IPS-11a (cell line): Measurements from ENCODE around the gene CIITA.

Source experiments
- H3K4me3 ChIP-seq: one replicate; pipeline ENCODE4 v1.5.1; 2013; ENCODE audit warnings: low read depth, low read length, control low read depth

Gene CIITA

DNA sequence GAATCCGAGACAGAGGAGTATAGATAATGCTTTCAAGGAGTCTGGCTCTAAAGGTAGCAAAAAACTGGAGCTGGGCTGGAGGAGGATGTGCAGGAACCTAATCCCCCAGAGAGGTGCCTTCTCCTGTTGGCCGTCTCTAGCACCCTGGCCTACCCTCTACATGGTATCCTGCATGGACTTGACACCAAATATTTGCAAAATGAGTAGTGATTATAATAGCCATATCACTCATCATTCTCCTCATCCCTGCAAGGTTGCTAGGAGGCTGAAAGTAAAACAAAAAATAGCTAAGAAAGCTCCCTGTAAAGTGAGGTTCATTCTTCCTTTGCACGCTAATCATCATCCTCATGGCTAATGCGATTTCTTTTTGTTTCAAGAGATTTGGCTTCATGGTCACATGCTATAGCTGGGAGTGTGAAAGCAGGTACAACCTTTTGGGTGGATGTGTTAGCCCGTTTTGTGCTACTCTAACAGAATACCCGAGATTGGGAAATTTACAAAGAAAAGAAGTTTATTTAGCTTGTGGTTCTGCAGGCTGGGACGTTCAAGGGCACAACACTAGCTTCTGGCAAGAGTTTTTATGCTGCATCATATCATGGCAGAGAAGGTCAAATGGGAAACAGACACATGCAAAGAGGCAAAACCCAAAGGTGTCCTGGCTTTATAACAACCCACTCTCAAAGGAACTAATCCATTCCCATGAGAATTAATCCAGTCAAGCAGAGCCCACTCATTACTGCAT is 27.1 kb upstream of the CIITA start:
- H3K4me3 ChIP-seq, result no peak overlapping the region

DNA sequence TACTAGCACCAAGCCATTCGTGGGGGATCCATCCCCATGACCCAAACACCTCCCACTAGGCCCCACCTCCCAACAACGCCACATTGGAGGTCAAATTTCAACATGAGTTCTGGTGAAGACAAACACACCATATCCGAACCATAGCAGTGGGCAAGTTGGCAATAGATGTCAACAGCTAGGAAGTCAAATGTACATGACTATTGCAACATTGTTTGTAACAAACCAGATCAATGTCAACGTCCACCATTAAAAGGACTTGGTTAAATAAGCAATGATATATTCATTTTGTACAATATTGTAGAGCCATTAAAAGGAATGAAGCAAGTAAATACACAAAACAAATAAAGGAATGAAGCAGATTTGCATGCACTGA is 26.5 kb upstream of the CIITA start:
- no peak overlapping the region for H3K4me3 ChIP-seq

DNA sequence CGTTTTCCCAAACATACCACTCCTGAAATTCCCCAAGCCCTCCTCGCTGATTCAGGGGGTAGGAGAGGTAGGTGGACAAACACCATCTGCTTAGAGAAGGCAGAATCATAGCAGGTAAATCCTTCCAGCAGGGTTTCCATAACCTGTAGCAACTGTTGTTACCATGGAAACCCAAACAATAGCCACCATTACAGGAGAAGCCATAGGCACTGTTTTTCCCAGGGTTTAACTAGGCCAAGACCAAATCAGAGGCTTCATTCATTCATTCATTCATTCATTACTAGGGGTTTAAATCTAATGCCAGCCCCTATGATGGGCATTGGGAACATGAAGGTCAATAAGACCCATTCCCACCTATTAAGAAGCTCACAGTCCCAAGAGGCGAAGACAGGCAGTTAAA is 25.5 kb upstream of the CIITA start:
- H3K4me3 ChIP-seq, result no peak overlapping the region

DNA sequence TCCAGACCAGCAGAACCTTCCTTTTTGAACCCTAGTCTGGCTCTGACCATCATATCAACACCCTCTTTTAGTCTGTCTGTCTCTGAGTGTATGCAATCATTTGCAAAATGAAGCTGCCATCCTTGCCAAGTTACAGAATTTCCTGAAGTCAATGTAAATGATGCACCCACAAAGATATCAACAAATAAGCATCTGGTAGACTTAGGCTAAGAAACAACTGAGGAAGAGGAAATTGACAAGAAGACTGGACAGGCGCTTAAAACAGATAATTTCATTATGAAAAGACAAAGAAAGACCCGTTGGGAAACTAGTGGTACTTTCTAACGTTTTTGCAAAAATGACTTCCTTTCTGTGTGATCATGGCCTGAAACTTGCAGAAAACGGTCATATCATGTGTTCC is 24.7 kb upstream of the CIITA start:
- H3K4me3 ChIP-seq, result no peak overlapping the region

DNA sequence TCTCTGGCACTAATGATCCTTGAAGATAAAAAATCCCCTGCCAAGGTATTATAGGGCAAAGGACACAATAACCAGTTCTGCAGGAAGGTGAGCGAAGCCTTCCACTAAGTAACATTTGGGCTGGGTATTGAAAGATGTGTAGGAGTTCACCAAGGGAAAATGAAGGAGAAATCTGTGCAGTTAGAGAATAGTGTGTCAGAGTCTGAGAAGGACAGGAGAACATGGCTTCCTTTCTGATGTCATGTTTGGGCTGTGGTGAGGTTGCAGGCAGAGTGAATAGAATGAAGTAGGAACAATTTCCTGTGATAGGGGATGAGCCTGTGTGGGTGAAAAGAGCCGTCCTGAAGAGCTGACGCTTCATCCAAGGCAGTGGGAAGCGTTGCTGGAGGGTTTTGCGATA is 24.1 kb upstream of the CIITA start:
- no peak overlapping the region for H3K4me3 ChIP-seq

DNA sequence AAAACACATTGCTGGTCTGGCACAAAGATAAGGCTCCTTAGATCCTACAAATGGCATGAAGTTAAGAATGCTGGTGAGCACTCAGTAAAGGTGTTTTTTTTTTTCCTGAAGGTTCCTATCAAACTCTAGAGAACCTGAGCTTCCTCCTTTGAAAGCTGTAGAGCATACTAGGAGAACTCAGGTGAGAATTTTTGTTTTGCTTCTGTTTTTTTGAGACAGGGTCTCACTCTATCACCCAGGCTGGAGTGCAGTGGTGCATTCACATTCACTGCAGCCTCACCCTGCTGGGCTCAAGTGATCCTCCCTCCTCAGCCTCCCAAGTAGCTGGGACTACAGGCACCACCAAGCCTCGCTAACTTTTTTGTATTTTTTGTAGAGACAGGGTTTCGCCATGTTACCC is 21.0 kb upstream of the CIITA start:
- H3K4me3 ChIP-seq, result no peak overlapping the region

DNA sequence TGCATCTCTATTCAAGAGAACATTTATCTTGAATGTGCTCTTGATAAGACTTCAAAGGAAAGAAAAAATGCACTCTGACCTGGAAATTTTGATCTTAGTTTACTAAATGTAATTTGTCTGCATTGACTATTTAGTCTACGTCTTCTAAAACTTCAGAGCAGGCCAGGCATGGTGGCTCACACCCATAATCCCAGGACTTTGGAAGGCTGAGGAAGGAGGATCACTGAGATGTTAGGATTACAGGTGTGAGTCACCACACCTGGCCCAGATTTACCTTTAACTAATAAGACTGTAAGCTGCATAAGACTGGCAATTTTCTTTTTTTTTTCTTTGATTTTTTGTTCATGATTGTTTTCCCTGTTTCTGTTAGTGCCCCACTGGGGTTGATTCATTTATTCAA is 18.8 kb upstream of the CIITA start:
- no peak overlapping the region for H3K4me3 ChIP-seq

DNA sequence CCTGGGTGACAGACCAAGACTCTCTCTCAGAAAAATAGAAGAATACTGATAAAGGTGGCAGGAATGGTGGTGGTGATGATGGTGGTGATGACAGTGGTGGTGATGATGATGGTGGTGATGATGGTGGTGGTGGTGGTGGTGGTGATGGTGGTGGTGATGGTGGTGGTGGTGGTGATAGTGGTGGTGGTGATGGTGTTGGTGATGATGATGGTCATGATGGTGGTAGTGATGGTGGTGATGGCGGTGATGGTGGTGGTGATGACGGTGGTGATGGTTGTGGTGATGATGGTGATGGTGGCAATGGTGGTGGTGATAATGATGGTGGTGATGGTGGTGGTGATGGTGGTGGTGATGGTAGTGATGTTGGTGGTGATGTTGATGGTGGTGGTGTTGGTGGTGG is 18.0 kb upstream of the CIITA start:
- H3K4me3 ChIP-seq, result no peak overlapping the region

DNA sequence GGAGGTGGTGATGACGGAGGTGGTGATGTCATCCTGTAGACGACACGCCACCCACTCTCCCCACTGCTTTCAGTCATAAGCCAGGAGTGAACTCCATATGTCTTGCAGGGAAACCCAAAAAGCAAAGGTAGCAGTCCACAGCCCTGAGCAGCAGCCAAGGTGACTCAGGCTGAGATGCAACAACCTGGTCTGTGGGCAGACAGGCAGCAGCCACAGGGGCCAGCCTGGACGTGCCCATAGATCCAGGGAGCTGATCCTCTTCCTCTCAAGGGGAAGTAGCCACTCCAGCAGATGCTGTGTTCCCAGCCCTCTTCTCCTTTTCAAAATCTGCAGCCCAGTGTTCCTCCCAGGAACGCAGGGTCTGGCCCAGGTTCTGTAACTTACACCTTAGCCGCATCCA is 17.3 kb upstream of the CIITA start:
- no peak overlapping the region for H3K4me3 ChIP-seq

DNA sequence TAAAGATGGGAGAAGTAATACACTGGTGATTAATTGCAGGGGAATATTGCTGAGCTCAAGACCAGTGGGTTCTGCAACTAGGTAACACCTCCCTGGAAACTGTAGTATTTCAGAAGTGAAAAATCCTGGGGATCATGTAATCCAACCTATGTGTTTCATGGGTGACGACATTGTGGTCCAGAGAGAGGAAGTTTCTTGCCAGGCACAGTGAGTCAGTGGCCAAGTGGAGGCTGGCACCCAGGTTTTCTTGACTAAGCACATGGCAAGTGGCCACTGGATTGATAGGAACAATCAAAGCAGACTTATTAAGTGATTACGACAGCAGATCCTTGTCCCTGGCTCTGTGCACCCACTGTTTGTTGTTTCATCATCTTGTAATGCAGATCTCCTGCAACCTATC is 14.6 kb upstream of the CIITA start:
- no peak overlapping the region for H3K4me3 ChIP-seq

DNA sequence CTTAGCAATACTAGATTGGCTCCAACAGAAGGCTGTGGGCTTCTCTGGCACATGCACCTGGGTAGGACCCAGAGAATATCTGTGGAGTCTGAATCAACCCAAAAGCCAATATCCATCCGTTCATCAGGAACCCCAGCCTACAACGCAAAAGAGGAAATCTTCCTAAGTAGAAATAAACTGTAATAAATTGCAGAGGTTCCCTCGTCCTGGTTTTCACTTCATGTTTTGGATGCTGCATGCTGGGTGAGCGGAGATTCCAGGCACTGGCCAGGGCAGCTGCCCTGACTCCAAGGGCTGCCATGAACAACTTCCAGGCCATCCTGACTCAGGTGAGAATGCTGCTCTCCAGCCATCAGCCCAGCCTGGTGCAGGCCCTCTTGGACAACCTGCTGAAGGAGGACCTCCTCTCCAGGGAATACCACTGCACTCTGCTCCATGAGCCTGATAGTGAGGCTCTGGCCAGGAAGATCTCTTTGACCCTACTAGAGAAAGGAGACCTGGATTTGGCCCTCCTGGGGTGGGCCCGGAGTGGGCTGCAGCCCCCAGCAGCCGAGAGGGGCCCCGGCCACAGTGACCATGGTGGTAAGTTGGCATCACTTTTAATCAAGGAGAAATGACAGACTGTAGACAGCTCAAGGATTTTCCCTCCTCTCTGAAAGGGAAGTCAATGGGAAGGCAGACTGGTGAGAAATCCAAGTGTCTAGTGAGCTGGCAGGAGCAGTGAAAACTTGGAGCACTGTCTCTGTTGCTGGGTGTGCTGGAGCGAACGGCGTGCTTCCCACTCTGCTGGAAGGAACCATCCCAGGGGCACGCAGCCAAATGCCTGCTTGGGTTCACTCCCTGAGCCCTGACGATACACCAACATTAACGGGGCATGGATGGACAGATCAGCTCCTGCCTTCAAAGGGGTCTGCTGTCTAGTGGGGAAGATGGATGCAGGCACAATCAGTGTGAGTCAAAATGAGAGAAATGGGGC is 10.7 kb upstream of the CIITA start:
- H3K4me3 ChIP-seq, result no peak overlapping the region

DNA sequence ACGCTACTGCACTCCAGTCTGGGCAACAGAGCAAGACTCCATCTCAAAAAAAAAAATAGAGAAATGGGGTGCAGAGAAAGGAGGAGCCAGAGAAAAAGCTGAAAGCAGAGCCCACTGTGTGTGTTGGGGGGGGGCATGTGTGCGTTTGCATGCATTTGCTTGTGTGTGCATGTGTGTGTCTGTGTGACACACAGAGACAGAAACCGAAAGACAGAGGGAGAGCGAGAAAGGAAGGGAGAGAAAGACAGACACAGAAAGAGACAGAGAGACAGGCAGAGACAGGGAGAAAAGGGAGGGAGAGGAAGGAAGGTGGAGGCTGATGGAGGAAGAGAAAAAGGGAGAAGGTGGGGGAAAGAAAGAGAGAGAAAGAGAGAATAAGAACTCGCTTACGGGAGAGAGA is 9.8 kb upstream of the CIITA start:
- no peak overlapping the region for H3K4me3 ChIP-seq

DNA sequence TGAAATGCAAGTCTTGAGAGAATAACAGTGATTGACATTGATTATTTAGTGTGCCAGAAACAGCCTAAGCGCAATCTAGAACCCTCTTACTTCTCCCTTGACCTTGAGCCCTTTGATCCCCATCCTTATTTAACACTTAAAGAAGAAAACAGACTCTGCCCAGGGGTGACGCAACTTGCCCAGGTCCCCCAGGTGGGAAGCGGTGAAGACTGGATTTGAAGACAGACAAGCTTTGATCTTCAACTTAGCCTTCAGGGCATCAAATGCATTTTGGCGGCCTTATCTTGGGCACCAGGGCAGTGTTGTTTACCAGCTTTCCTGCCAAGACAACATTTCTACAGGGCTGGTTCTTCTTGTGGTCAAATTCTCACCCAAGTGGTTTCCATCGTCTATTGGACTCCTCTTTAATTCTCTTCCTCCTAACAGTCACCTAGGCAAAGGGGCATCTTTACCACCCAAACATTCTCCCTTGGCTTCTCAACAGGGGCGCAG is 8.9 kb upstream of the CIITA start:
- no peak overlapping the region for H3K4me3 ChIP-seq

DNA sequence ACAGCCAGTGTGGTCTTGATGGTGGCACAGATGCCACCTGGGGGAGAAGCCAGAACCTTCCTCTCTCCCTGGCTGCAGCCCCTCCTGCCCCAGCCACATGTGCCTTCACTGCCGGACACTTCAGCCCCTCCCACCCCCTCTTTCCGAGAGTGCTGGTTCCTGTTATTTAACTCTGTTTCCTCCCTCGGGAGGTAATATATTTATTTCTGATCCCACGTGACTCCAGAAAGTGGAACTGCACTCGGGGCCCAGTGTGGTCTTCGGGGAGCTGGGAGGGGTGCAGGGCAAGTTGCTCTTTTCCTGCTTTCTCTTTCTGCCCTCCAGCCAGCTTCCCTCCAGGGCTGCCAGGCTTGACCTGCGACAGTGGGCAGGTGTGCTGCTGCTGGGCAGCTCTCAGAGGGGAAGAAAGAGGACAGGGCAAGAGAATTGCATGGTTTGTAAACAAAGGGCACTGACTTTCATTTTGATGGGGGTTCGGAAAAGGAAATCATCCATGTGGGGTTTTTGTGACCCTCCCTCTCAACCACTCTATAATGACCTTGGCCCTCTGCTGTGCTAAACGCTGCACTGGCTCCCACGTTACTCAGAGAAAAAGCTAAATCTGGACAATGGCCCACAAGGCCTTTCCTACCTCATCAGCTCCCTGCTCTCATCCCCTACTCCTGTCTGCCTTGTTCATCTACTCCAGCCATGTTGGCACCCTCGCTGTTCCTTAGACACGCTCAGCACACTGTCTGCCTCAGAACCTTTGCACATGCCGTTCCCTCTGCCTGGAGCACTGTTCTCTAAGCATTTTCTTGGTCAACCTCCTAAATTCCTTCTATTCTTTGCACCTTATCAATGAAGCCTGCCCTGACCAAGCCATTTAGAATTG is 8.2 kb upstream of the CIITA start:
- H3K4me3 ChIP-seq, result no peak overlapping the region

DNA sequence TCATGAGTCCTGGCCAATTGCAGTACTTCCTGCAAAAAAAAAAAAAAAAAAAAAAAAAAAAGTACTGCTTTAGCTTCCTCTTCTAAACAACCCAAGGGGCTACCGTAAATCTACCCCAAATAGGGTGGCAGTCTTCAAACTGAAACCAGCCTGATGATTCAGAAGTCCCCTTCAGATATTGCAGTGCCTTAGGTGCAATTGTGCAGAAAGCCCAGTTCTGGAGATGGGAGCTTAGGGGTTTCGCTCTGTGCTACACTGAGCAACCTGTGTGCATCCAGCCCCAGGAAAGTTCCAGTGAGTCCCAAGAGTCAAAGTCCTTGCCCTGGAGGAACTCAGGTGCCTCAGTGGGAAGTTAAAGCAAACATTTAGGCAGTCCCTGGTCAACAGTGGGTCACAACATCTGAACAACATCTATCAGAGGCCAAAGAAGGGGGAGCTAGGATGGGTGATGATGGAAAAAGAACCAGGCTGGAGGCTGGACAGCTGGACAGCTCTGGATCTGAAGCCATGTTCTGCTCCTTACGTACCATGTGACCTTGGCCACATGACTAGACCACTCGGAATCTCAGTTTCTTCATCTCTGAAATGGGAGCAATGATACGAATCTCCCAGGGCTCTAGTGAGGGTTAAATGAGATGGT is 6.7 kb upstream of the CIITA start:
- H3K4me3 ChIP-seq, result no peak overlapping the region

DNA sequence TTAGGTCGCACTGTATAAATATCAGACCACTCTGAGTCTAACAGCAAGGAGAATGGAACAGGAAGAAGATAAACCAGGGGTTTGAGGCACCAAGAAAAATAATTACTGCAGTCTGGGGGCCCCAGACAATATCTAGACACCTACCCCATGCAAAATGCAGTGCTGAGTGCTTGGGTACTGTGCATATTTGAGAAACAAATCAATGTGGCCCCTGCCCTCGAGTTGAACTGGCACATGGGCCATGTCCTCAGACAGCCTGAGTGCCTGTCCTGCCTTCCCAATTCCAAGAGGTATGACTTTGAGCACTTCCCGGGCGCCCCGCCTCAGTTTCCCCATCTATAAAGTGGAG is 6.2 kb upstream of the CIITA start:
- no peak overlapping the region for H3K4me3 ChIP-seq

DNA sequence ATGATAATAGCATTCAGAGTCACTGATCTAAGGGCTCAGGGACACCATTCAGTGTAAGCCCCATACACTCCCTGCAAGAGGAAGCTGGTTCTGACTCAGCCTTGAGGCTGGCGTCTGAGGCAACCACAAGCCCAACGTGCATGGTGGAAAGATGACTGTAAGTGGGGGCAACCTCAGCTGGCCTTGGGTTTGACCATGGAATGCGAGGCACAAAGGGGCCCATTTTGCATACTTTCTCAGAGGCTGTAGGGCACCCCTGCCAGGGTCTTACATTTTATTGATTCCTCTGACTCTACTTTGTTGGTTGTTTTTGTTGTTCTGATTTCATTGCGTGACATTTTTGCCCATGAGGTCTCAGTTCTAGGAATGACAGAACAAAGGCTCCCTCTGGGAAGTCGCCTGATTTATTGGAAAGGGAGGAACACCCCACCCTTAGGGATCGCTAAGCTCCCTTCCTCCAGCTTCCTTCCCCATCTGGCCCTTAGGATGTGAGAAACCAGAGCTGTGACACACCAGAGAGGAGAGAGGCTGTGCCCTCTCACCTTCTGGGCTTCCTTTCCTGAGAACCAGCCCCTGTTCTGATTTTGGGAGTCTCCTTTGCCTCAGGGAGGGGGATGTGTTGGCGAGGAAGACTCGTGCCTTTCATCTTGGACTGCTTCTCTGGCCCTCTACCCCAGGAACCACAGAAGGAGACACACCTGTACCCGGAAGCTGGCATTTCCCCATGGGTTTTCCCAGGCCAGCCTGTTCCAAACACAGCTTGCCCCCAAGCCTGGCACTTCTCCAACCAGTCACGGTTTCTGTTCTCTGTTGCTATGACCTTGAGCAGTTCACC is 5.6 kb upstream of the CIITA start:
- no peak overlapping the region for H3K4me3 ChIP-seq

DNA sequence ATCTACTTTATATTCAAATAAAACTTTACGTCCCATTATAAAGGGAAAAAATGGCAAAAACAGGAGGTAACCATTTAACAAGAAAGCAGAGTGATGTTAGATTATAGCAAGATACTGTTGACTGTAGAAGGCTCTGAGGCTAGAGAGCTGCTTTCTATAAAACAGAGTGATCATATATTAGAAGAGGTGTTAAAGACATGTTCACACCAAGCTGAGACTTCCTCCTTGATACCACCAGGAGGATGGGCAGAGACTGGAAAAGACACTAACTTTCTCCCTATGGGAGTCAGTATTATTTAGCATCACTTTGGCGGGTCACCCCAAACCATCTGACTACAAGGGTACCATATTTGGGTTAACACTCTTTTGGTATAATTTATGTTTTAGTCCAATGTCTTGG is 687 bp upstream of the CIITA start:
- H3K4me3 ChIP-seq, result no peak overlapping the region

DNA sequence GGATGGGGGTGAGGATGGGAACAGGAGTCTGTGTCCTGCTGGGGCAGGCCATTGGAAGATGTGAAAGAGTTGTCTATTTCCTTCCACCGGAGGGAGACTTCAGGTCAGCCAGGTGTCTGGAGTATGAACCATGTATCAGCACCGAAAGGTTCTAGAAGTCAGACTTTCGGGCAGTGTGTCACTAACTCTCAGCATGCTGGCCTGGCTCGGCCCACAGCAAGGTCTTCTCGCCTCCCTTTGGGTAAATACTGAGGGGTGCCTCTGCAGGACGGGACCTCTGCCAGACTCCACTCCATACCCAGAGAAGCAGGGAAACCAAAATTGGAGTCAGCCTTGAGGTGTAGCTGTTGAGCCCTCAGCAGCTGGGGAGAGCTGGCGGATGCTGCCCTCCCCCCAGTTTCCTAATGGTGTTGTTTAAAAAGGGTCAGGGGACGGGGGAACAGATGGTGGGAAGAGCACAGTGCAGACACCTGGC is 507 bp downstream of the CIITA start:
- H3K4me3 ChIP-seq, result no peak overlapping the region

DNA sequence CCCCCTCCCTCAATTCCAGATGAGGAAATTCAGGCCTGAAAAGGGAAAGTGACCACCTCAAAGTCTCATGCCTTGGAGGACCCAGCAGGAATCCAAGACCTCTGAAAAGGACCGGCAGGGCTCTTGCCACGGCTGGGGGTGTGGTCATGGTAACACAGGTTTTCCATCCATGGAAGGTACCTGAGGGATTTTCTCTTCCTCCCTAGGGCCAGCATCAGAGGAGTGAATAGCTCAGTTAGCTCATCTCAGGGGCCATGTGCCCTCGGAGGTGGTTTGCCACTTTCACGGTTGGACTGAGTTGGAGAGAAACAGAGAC is 1.3 kb downstream of the CIITA start:
- H3K4me3 ChIP-seq, result no peak overlapping the region
